ENCODE measurements around the gene CADM1.

Gene CADM1

GRCh38 chr11:115504276-115505158 is at the start of gene CADM1:
TSS of gene CADM1 (minus strand) at chr11:115504415.
- peak; percentile 76 to 85 (median 76) for TF ChIP-seq CTCF (IDR thresholded peaks at IDR 0.05; ENCODE audit: unreplicated experiment in 3 of 3)
- Mint-ChIP-seq H3K4me3 (peak within 1 kb of the TSS; percentile 90 to 93 (median 90)), H3K4me1 (peaks cover 15% of the 10 kb centered on the region), H3K36me3 (ENCODE audit: low read depth) (no peaks in the 10 kb centered on the region), H3K9me3 (no peaks in the 10 kb centered on the region), H3K27me3 (ENCODE audit: low read depth) (peaks cover 21% of the 10 kb centered on the region), H3K27ac (peak within 1 kb of the TSS; percentile 94 to 97 (median 97))

- no peaks in the 10 kb centered on the region for H3K36me3 Mint-ChIP-seq (ENCODE audit: low read depth)
- no peaks in the 10 kb centered on the region for H3K9me3 Mint-ChIP-seq
- H3K4me3 Mint-ChIP-seq, result no peak overlapping the region
- peaks cover 21% of the 10 kb centered on the region for H3K4me1 Mint-ChIP-seq
- H3K27ac Mint-ChIP-seq, result no peak overlapping the region
- peaks cover 8% of the 10 kb centered on the region for H3K27me3 Mint-ChIP-seq (ENCODE audit: low read depth)
- TF ChIP-seq CTCF (IDR thresholded peaks at IDR 0.05; ENCODE audit: unreplicated experiment in 3 of 3), result no peak
Measured at GRCh38 chr11:115552773-115553438, 48.7 kb upstream of the CADM1 start.

GRCh38 chr11:115552151-115552772 is 48.0 kb upstream of the CADM1 start:
- Mint-ChIP-seq H3K36me3 (ENCODE audit: low read depth) (no peaks in the 10 kb centered on the region), H3K9me3 (no peaks in the 10 kb centered on the region), H3K27me3 (ENCODE audit: low read depth) (peaks cover 8% of the 10 kb centered on the region), H3K4me1 (peaks cover 17% of the 10 kb centered on the region), H3K27ac (no peak overlapping the region), H3K4me3 (no peak overlapping the region)
- no peak for TF ChIP-seq CTCF (IDR thresholded peaks at IDR 0.05; ENCODE audit: unreplicated experiment in 3 of 3)

GRCh38 chr11:115550291-115551059 is 46.3 kb upstream of the CADM1 start:
- no peaks in the 10 kb centered on the region for H3K36me3 Mint-ChIP-seq (ENCODE audit: low read depth)
- H3K4me1 Mint-ChIP-seq, result peaks cover 7% of the 10 kb centered on the region
- no peak for TF ChIP-seq CTCF (IDR thresholded peaks at IDR 0.05; ENCODE audit: unreplicated experiment in 3 of 3)
- peak overlapping the region; percentile 11 to 39 (median 28) for H3K27ac Mint-ChIP-seq
- H3K9me3 Mint-ChIP-seq, result no peaks in the 10 kb centered on the region
- peaks cover 8% of the 10 kb centered on the region for H3K27me3 Mint-ChIP-seq (ENCODE audit: low read depth)
- H3K4me3 Mint-ChIP-seq, result no peak overlapping the region

- no peak overlapping the region for H3K27ac Mint-ChIP-seq
Measured at GRCh38 chr11:115548878-115549528, 44.8 kb upstream of the CADM1 start.

More at GRCh38 chr11:115548878-115549528, 44.8 kb upstream of the CADM1 start:
- no peaks in the 10 kb centered on the region for H3K36me3 Mint-ChIP-seq (ENCODE audit: low read depth)
- peaks cover 6% of the 10 kb centered on the region for H3K4me1 Mint-ChIP-seq
- peaks cover 2% of the 10 kb centered on the region for H3K27me3 Mint-ChIP-seq (ENCODE audit: low read depth)
- H3K4me3 Mint-ChIP-seq, result no peak overlapping the region
- no peaks in the 10 kb centered on the region for H3K9me3 Mint-ChIP-seq
- TF ChIP-seq CTCF (IDR thresholded peaks at IDR 0.05; ENCODE audit: unreplicated experiment in 3 of 3), result no peak

Data from nephron (organoid).